ENCODE results near the gene ANGEL2.

DNA sequence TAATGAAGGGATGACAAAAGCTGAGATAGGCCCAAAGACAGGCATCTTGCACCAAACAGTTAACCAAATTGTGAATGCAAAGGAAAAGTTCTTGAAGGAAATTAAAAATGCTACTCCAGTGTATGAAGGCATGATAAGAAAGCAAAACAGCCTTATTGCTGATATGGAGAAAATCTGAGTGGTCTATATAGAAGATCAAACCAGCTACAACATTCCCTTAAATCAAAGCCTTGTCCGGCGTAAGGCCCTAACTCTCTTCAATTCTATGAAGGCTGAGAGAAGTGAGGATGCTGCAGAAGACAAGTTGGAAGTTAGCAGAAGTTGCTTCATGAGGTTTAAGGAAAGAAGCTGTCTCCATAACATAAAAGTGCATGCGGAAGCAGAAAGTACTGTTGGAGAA, 4.3 kb upstream of the ANGEL2 start:
- TF ChIP-seq EZH2phosphoT487 (IDR thresholded peaks at IDR 0.05; ENCODE audit: borderline replicate concordance, low read length) (no peak), CTCF (conservative IDR thresholded peaks at IDR 0.05; ENCODE audit: low read depth, low read length) (no peak), EZH2 (IDR thresholded peaks at IDR 0.05; ENCODE audit: low read length, unreplicated experiment) (no peak)
